GM12872 (cell line): ENCODE data around the gene RNF31.

Source experiments
- TF ChIP-seq, protein P1 (sequence below): IDR thresholded peaks from 3 replicates; pipeline ENCODE4 v1.5.1; 2011; ENCODE audit warnings: low read depth, mild to moderate bottlenecking, low read length, moderate library complexity; ENCODE audit not compliant: insufficient read depth

Gene RNF31

DNA sequence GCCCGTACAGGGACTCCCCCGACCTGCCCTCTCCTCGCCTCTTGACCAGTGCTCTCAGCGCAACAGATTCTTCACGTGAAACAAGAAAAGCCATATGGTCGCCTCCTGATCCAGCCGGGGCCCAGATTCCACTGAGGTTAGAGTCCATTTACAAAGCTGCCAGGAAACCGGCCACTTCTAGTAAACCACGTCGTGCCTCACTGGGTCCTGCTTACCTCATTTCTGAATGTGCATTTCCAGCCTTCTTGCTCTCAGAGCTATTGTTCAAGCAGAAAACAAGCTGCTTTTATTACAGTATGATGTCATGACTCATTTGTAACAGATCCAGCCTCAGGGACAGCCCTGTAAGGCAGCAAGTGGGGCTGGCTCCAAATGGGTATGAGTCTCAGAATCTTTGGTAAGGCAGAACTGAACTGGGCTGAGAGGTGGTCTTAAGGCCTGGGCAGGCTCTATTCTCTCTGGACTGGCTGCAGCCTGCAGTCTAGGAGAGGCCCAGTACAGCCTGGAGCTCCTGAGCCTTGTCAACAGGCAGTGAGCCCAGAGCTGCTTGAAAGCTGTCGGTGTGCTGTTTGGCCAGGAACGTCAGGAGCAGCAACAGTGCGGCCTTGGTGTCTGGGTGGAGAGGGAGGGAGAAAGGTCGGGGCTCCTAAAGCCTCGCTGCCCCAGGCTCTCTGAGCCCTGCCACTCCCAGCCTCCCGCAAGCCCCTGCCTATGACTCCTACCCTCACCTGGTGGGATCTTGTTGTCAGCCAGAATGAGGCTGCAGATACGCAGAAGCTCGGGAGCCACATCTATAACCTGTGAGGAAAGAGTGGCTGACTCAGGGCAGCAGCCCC is 32.9 kb downstream of the RNF31 start:
- TF ChIP-seq, protein P1, sequence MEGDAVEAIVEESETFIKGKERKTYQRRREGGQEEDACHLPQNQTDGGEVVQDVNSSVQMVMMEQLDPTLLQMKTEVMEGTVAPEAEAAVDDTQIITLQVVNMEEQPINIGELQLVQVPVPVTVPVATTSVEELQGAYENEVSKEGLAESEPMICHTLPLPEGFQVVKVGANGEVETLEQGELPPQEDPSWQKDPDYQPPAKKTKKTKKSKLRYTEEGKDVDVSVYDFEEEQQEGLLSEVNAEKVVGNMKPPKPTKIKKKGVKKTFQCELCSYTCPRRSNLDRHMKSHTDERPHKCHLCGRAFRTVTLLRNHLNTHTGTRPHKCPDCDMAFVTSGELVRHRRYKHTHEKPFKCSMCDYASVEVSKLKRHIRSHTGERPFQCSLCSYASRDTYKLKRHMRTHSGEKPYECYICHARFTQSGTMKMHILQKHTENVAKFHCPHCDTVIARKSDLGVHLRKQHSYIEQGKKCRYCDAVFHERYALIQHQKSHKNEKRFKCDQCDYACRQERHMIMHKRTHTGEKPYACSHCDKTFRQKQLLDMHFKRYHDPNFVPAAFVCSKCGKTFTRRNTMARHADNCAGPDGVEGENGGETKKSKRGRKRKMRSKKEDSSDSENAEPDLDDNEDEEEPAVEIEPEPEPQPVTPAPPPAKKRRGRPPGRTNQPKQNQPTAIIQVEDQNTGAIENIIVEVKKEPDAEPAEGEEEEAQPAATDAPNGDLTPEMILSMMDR, result no peak

- TF ChIP-seq, protein P1, result no peak
Measured at GRCh38 chr14:24181371-24182077, 34.2 kb downstream of the RNF31 start.

- TF ChIP-seq, protein P1, result no peak
Measured at GRCh38 chr14:24182110-24182882, 35.0 kb downstream of the RNF31 start.

DNA sequence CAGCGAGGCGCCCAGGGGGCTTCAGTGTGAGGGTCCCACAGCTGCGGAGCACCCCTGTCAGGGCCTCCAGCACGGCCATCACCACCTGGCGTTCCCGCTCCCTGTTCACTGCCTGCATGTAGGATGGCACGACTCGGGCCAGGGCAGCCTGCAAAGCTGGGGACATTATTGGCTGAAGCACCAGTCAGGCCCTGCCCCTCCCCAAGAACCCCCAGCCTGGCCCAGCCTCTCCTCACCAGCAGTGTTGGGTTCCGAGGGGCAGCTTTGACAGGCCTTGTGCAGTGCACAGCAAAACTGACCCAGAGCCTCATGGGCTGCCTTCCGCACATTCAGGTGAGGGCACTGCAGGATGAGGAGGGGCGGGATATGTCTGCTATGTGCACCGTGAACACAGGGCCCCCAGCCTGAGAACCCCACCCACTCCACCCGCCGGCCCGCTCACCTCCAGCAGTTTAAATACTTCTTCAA is 35.8 kb downstream of the RNF31 start:
- TF ChIP-seq, protein P1, result no peak

- TF ChIP-seq, protein P1, result no peak
Measured at GRCh38 chr14:24184104-24184970, 37.0 kb downstream of the RNF31 start.

DNA sequence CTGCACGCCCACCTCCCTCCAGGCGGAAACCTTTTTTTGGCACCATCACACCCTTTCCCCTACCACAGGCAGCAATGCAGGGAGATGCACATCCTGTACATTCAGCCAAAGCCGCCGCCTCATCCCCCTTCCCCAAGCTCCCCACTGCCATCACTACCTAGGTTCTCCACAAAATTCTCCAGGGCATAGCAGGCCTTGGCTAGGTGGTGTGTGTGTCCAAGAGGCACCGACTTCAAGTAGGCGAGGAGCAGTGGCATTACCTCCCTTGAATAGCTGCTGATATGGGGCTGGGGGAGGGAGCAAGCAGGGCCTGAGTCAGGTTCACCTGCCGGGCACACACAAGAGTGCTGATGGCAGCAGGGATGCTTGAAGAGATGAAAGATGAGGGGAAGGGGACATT is 37.7 kb downstream of the RNF31 start:
- TF ChIP-seq, protein P1, result no peak
